PC-3 (cell line): Measurements from ENCODE around the gene ADGRF3. TPM values are rescaled to one million over a fixed set of nuclear protein-coding genes. Genes with fewer than 3 reads are reported as not detected.

ENCODE experiments used
- ATAC-seq: fragments of 200-7000 bp; cut with Tn5 transposase; 2 replicates; pipeline ENCODE4 v1.9.1; 2020; ENCODE audit warnings: mild to moderate bottlenecking, moderate library complexity
- BruUV-seq: library from RNA; stranded (reverse); fragments of 400-500 nt; replicated peaks from 2 replicates; lab custom pipeline; 2021; lab: Mats Ljungman, UMichigan
- CTCF ChIA-PET: fragments of 300-600 bp; sonication (Branson Sonifier 250); formaldehyde crosslinking; loops from one replicate; lab custom pipeline; 2022; ENCODE audit warnings: antibody characterized with exemption; lab: Charles Lee
- POLR2A ChIA-PET: fragments of 300-600 bp; sonication (Branson Sonifier 250); formaldehyde crosslinking; loops from one replicate; lab custom pipeline; 2022; ENCODE audit warnings: antibody characterized with exemption; ENCODE audit not compliant: unreplicated experiment; lab: Charles Lee
- DNase-seq: peaks from one replicate; pipeline ENCODE4 v3.0.0-alpha.2; 2015
- H2AFZ ChIP-seq: fragments of 300-600 bp; sonication (generic); 2 replicates; pipeline ENCODE4 v1.6.0; 2016; ENCODE audit warnings: antibody characterized with exemption, low read length
- H3F3A ChIP-seq: fragments of 300-600 bp; sonication (generic); one replicate; pipeline ENCODE4 v1.6.0; 2017; ENCODE audit warnings: antibody characterized with exemption, low read length, control low read depth, mild to moderate bottlenecking; ENCODE audit not compliant: unreplicated experiment
- H3K27ac ChIP-seq: fragments of 300-600 bp; sonication (generic); 2 replicates; pipeline ENCODE4 v1.5.1; 2016; ENCODE audit warnings: mild to moderate bottlenecking, low read length
- H3K27me3 ChIP-seq: fragments of 300-600 bp; sonication (generic); 2 replicates; pipeline ENCODE4 v1.6.1; 2016; ENCODE audit warnings: low read length, mixed read lengths
- H3K36me3 ChIP-seq: fragments of 300-600 bp; sonication (generic); 2 replicates; pipeline ENCODE4 v1.6.1; 2016; ENCODE audit warnings: low read depth, mixed run types, low read length, mixed read lengths
- H3K4me1 ChIP-seq: fragments of 300-600 bp; sonication (generic); 2 replicates; pipeline ENCODE4 v1.5.1; 2016; ENCODE audit warnings: low read length; ENCODE audit not compliant: insufficient read depth
- H3K4me2 ChIP-seq: fragments of 300-600 bp; sonication (generic); 2 replicates; pipeline ENCODE4 v1.6.0; 2016; ENCODE audit warnings: low read length
- H3K4me3 ChIP-seq: fragments of 300-600 bp; sonication (generic); 2 replicates; pipeline ENCODE4 v1.5.1; 2016; ENCODE audit warnings: mild to moderate bottlenecking, low read length, mixed read lengths
- H3K79me2 ChIP-seq: fragments of 300-600 bp; sonication (generic); 2 replicates; pipeline ENCODE4 v1.6.1; 2017; ENCODE audit warnings: low read length, mixed read lengths
- H3K9ac ChIP-seq: fragments of 300-600 bp; sonication (generic); 2 replicates; pipeline ENCODE4 v1.6.0; 2016; ENCODE audit warnings: mild to moderate bottlenecking, low read length
- H3K9me2 ChIP-seq: fragments of 300-600 bp; sonication (generic); replicated peaks from 2 replicates; pipeline ENCODE4 v1.6.1; 2016; ENCODE audit warnings: mixed run types, low read length, mixed read lengths
- H3K9me3 ChIP-seq: fragments of 300-600 bp; sonication (generic); 2 replicates; pipeline ENCODE4 v1.6.1; 2016; ENCODE audit warnings: low read length, mixed read lengths
- H4K20me1 ChIP-seq: fragments of 300-600 bp; sonication (generic); 2 replicates; pipeline ENCODE4 v1.6.1; 2016; ENCODE audit warnings: low read length, mixed read lengths
- EZH2 ChIP-seq: fragments of 300-600 bp; sonication (generic); IDR thresholded peaks from one replicate; pipeline ENCODE4 v1.6.1; 2017; ENCODE audit warnings: antibody characterized with exemption, mild to moderate bottlenecking, low read length; ENCODE audit not compliant: unreplicated experiment
- EZH2phosphoT487 ChIP-seq: fragments of 300-600 bp; sonication (generic); IDR thresholded peaks from 2 replicates; pipeline ENCODE4 v1.6.1; 2018; ENCODE audit warnings: mild to moderate bottlenecking, antibody characterized with exemption, low read length, borderline replicate concordance
- intact Hi-C: fragments of 100-400 bp; cut with micrococcal nuclease; formaldehyde crosslinking; loops from 2 replicates; pipeline ENCODE4 v1.9.0; 2023
- total RNA-seq: library from RNA; depleted of rRNA; stranded (reverse); fragments of >200 nt; gene quantifications from 2 replicates; pipeline ENCODE4 v1.2.3, GENCODE V29; 2014
- TF ChIP-seq, protein P1 (sequence below): fragments of 300-600 bp; sonication (generic); conservative IDR thresholded peaks from 2 replicates; pipeline ENCODE4 v1.5.1; 2017; ENCODE audit warnings: antibody characterized with exemption, low read depth, mild to moderate bottlenecking, low read length

ADGRF3 gene
- total RNA-seq, 1 experiment from 2014 or later = not detected

DNA sequence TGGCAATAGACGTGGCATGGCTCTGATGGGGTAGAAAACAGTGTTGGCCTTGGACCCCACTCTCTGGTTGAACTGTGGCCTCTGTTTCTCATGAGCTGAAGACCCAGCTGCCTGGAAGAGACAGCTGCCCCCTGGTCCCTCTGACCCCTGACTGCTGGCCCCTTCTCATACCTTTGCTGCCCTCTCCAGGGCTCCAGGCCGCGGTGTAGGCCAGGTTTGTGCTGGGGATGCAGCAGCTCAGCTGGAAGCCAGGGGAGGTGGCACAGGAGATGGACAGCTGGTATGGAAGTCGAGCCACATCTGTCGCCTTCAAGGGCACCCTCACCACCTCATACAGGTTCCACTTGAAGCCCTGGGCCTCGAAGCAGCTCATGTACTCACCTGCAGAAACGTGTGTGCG, 32.3 kb downstream of the ADGRF3 start:
- Histone ChIP-seq H3K4me3 (no peak overlapping the region), H3K9me2 (no peaks in the 10 kb centered on the region), H3K79me2 (no peaks in the 10 kb centered on the region), H3K9me3 (no peaks in the 10 kb centered on the region), H4K20me1 (no peaks in the 10 kb centered on the region), H2AFZ (no peak overlapping the region), H3K4me2 (no peak overlapping the region), H3K4me1 (no peaks in the 10 kb centered on the region), H3K9ac (no peak overlapping the region), H3K27me3 (no peaks in the 10 kb centered on the region), H3K27ac (no peak overlapping the region), H3K36me3 (no peaks in the 10 kb centered on the region), H3F3A (no peaks in the 10 kb centered on the region)
- TF ChIP-seq EZH2phosphoT487 (no peak), EZH2 (no peak)
- TF ChIP-seq, protein P1, sequence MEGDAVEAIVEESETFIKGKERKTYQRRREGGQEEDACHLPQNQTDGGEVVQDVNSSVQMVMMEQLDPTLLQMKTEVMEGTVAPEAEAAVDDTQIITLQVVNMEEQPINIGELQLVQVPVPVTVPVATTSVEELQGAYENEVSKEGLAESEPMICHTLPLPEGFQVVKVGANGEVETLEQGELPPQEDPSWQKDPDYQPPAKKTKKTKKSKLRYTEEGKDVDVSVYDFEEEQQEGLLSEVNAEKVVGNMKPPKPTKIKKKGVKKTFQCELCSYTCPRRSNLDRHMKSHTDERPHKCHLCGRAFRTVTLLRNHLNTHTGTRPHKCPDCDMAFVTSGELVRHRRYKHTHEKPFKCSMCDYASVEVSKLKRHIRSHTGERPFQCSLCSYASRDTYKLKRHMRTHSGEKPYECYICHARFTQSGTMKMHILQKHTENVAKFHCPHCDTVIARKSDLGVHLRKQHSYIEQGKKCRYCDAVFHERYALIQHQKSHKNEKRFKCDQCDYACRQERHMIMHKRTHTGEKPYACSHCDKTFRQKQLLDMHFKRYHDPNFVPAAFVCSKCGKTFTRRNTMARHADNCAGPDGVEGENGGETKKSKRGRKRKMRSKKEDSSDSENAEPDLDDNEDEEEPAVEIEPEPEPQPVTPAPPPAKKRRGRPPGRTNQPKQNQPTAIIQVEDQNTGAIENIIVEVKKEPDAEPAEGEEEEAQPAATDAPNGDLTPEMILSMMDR = no peak; the same call in 1 of the 2 replicates
- intact Hi-C loops = no loop called here
- BruUV-seq = no TSS peak
- ATAC-seq (peak; percentile 22; the same call in 1 of the 2 replicates), DNase-seq (no peak)
- ChIA-PET CTCF (no interaction called here), POLR2A (no interaction called here)

DNA sequence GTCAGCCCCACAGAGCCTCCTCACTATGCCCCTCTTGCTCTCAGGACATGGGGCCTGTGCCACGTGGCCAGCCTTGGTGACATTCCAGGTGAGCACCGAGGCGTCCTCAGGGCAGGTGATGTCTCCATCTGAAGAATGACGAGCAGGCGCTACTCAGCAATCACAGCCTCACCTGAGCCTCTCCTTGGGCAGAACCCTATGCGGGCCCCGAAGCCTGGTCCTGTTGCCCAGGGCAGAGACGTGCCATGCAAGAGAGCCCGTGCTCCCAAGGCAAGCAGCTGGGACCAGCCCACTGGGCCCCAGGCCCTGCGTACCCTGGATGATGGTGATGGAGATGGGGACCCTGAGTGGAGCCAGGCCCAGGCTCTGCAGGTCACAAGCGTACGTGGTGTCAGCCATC, 33.1 kb downstream of the ADGRF3 start:
- CTCF ChIA-PET = no interaction called here
- no peak for ATAC-seq

DNA sequence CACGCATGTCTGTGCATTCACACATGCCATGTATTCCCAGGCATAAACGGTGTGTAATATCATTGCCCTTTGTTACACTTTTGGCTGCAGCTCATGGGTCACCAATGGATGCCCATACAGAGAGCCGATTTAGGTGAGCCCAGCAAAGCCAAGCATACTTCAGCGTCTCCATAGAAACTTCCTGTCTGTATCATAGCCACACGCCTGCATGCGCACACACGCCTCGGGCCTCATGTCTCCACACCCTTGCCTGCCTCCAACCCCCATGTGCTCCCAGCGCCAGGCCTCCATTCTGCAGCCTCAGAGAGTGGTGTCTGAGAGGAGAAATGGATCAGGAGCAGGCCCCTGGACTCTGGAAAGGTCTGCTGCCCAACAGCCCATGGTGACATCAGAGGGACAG, 34.1 kb downstream of the ADGRF3 start:
- intact Hi-C loops = no loop called here
- Histone ChIP-seq H4K20me1 (no peaks in the 10 kb centered on the region), H3K4me2 (no peak overlapping the region), H3K79me2 (no peaks in the 10 kb centered on the region), H3F3A (no peaks in the 10 kb centered on the region), H2AFZ (no peak overlapping the region), H3K9me3 (no peaks in the 10 kb centered on the region), H3K4me1 (no peaks in the 10 kb centered on the region), H3K27ac (no peak overlapping the region), H3K4me3 (no peak overlapping the region), H3K9ac (no peak overlapping the region), H3K9me2 (no peaks in the 10 kb centered on the region), H3K27me3 (no peaks in the 10 kb centered on the region), H3K36me3 (no peaks in the 10 kb centered on the region)
- no peak for DNase-seq
- no peak for ATAC-seq
- BruUV-seq = no TSS peak
- TF ChIP-seq, protein P1 = no peak
- TF ChIP-seq EZH2phosphoT487 = no peak
- no peak for TF ChIP-seq EZH2
- ChIA-PET POLR2A (no interaction called here), CTCF (no interaction called here)

More for the DNA sequence above, 33.1 kb downstream of the ADGRF3 start:
- H2AFZ ChIP-seq = no peak overlapping the region
- no peaks in the 10 kb centered on the region for H3K4me1 ChIP-seq
- no peaks in the 10 kb centered on the region for H3K9me2 ChIP-seq
- POLR2A ChIA-PET = no interaction called here
- no peak for DNase-seq
- H3K27ac ChIP-seq = no peak overlapping the region
- no peak for TF ChIP-seq EZH2phosphoT487
- no peak for TF ChIP-seq EZH2
- TF ChIP-seq, protein P1 = no peak
- intact Hi-C loops = no loop called here
- H3K4me2 ChIP-seq = no peak overlapping the region
- H3K27me3 ChIP-seq = no peaks in the 10 kb centered on the region
- no peaks in the 10 kb centered on the region for H3K9me3 ChIP-seq
- H3K9ac ChIP-seq = no peak overlapping the region
- no peaks in the 10 kb centered on the region for H3K36me3 ChIP-seq
- no TSS peak for BruUV-seq
- H3K4me3 ChIP-seq = no peak overlapping the region
- no peaks in the 10 kb centered on the region for H3K79me2 ChIP-seq
- no peaks in the 10 kb centered on the region for H4K20me1 ChIP-seq
- H3F3A ChIP-seq = no peaks in the 10 kb centered on the region
